SK-MEL-5 (cell line): ENCODE results near the gene CLEC3B. TPM values are rescaled to one million over a fixed set of nuclear protein-coding genes. Genes with fewer than 3 reads are reported as not detected.

Experiments
- DNase-seq: peaks from one replicate; pipeline ENCODE4 v3.0.0-alpha.2; 2016; ENCODE audit warnings: low read depth, low spot score
- in situ Hi-C: cut with HindIII; loops from 2 replicates; pipeline ENCODE4 v1.10.0; 2016; ENCODE audit warnings: low sequenced_read_pairs, high pct_unique_total_duplicates, low pct_unique_long_range_greater_than_20kb
- small RNA-seq, 2 experiments: library from RNA; depleted of rRNA; stranded (forward); fragments of <200 nt; gene quantifications; one replicate each; pipeline ENCODE3, GENCODE V24; 2014
- total RNA-seq: library from RNA; depleted of rRNA; stranded (reverse); fragments of >200 nt; shearing (Covaris generic); gene quantifications from 2 replicates; pipeline ENCODE4 v1.2.3, GENCODE V29; 2014; rRNA removed

The CLEC3B gene
- total RNA-seq, 1 experiment from 2014 or later: not detected

- in situ Hi-C loops: no loop called here
- DNase-seq: no peak
These were observed 53.6 kb downstream of the CLEC3B start for GRCh38 chr3:45079715-45080114.

- DNase-seq: no peak
- in situ Hi-C loops: no loop called here
These were observed 54.7 kb downstream of the CLEC3B start for GRCh38 chr3:45080824-45081223.

GRCh38 chr3:45081506-45082141 is 55.5 kb downstream of the CLEC3B start:
- no peak for DNase-seq
- in situ Hi-C loops: no loop called here

GRCh38 chr3:45082142-45082538 is 56.0 kb downstream of the CLEC3B start:
- no peak for DNase-seq
- in situ Hi-C loops: no loop called here

GRCh38 chr3:45083023-45083422 is 56.9 kb downstream of the CLEC3B start:
- in situ Hi-C loops: no loop called here
- no peak for DNase-seq

- in situ Hi-C loops: no loop called here
- DNase-seq: no peak
These were observed 58.3 kb downstream of the CLEC3B start for GRCh38 chr3:45084361-45084760.

- in situ Hi-C loops: no loop called here
- no peak for DNase-seq
These were observed 59.0 kb downstream of the CLEC3B start for GRCh38 chr3:45084820-45085816.

Small RNA genes lying within 50 kb of the gene (small RNA-seq; reads per million reads assigned to genes)
- 0.02 to 0.05 reads per million in 2 experiments for gene RNU5B-3P

Other genes with a start within 250 kb of the CLEC3B start
- gene TMEM42, start 164.4 kb upstream of the CLEC3B start, total RNA-seq: 1.1 and 1.3 TPM in 2 replicates
- gene TGM4, start 151.7 kb upstream of the CLEC3B start, total RNA-seq: not detected in 2 replicates
- gene ZDHHC3, start 50.1 kb upstream of the CLEC3B start, total RNA-seq: 46.2 and 55.0 TPM in 2 replicates
- gene EXOSC7, start 50.1 kb upstream of the CLEC3B start, total RNA-seq: 53.7 and 57.8 TPM in 2 replicates
- not detected in 2 replicates for gene CDCP1, start 120.1 kb downstream of the CLEC3B start, total RNA-seq
- 2.7 and 4.2 TPM in 2 replicates for gene TMEM158, start 200.0 kb downstream of the CLEC3B start, total RNA-seq